Measurements from ENCODE around the gene ZNF547.

The ZNF547 gene

DNA sequence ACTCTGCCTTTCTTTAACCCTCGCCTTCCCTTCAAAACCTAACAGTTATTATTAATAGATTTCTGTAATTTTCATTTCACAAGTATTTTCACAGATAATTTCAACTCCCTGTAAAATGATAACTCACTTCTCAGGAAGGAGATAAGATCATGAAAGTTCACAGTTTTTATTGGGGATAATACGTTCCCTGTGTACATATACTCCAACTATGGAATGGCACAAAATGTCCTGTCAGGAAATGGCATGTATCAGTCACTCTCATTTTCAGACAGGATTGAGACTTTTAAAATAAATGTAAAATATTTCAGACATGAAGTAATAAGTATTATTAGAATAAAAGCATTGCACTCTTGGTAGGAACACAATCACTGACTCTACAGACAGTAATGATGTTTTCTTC is 932 bp upstream of the ZNF547 start:
- no peak for TF ChIP-seq TAF1 (IDR thresholded peaks at IDR 0.05; ENCODE audit: borderline replicate concordance, insufficient read depth, low read length)
- TF ChIP-seq FOXP2 (optimal IDR thresholded peaks at IDR 0.05; ENCODE audit: borderline replicate concordance, extremely low read depth, extremely low read length, insufficient read depth) = no peak
- TF ChIP-seq SIN3A (IDR thresholded peaks at IDR 0.05; ENCODE audit: borderline replicate concordance, insufficient read depth, low read length) = no peak
- no peak for TF ChIP-seq REST (IDR thresholded peaks at IDR 0.05; ENCODE audit: insufficient read depth in 1 of 2, low read depth in 2 of 2, low read length in 2 of 2)
- no peak for TF ChIP-seq POLR2AphosphoS5 (IDR thresholded peaks at IDR 0.05; ENCODE audit: low read depth, low read length)

DNA sequence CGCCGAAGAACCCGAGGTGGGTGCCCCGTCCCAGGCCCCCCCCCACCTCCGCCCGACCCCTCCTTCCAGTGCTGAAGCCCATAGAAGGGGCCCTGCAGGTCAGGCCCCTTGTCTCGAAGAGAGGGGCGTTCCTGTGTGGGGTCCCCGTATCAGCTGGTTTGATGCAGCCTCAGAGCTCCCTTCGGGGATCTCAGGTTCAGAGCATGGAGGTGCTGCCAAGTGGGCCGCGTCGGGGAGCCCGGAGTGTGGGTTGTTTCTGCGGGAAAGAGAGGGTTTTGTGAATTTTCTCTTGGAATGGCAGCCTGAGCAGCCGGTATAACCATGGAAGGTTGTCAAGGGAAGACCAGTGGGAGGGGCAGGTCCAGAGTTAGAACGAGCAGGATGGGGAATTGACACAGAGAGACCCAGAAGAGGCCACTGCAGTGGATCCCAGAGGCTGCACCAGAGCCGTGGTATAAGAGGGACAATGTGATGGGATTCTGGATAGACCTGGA is 384 bp downstream of the ZNF547 start:
- TF ChIP-seq TAF1 (IDR thresholded peaks at IDR 0.05; ENCODE audit: borderline replicate concordance, insufficient read depth, low read length) = no peak
- no peak for TF ChIP-seq REST (IDR thresholded peaks at IDR 0.05; ENCODE audit: insufficient read depth in 1 of 2, low read depth in 2 of 2, low read length in 2 of 2)
- TF ChIP-seq SIN3A (IDR thresholded peaks at IDR 0.05; ENCODE audit: borderline replicate concordance, insufficient read depth, low read length) = no peak
- TF ChIP-seq POLR2AphosphoS5 (IDR thresholded peaks at IDR 0.05; ENCODE audit: low read depth, low read length) = no peak
- TF ChIP-seq FOXP2 (optimal IDR thresholded peaks at IDR 0.05; ENCODE audit: borderline replicate concordance, extremely low read depth, extremely low read length, insufficient read depth) = no peak

- TF ChIP-seq POLR2AphosphoS5 (IDR thresholded peaks at IDR 0.05; ENCODE audit: low read depth, low read length) (no peak), SIN3A (IDR thresholded peaks at IDR 0.05; ENCODE audit: borderline replicate concordance, insufficient read depth, low read length) (no peak), TAF1 (IDR thresholded peaks at IDR 0.05; ENCODE audit: borderline replicate concordance, insufficient read depth, low read length) (no peak), REST (IDR thresholded peaks at IDR 0.05; ENCODE audit: insufficient read depth in 1 of 2, low read depth in 2 of 2, low read length in 2 of 2) (no peak), FOXP2 (optimal IDR thresholded peaks at IDR 0.05; ENCODE audit: borderline replicate concordance, extremely low read depth, extremely low read length, insufficient read depth) (no peak)
Observed at GRCh38 chr19:57366776-57367175, 3.4 kb downstream of the ZNF547 start.

DNA sequence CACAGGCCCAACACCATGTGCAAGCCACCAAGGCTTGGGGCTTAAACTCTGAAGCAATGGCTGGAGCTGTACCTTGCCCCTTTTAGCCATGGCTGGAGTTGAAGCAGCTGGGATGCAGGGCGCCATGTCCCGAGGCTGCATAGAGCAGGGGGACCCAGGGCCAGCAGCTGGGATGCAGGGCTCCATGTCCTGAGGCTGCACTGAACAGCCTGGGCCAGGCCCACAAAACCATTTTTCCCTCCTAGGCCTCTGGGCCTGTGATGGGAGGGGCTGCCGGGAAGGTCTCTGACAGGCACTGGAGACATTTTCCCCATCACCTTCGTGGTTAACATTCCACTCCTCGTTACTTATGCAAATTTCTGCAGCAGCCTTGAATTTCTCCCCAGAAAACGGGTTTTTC is 10.8 kb downstream of the ZNF547 start:
- no peak for TF ChIP-seq REST (IDR thresholded peaks at IDR 0.05; ENCODE audit: insufficient read depth in 1 of 2, low read depth in 2 of 2, low read length in 2 of 2)
- TF ChIP-seq SIN3A (IDR thresholded peaks at IDR 0.05; ENCODE audit: borderline replicate concordance, insufficient read depth, low read length) = no peak
- TF ChIP-seq FOXP2 (optimal IDR thresholded peaks at IDR 0.05; ENCODE audit: borderline replicate concordance, extremely low read depth, extremely low read length, insufficient read depth) = no peak
- no peak for TF ChIP-seq TAF1 (IDR thresholded peaks at IDR 0.05; ENCODE audit: borderline replicate concordance, insufficient read depth, low read length)
- no peak for TF ChIP-seq POLR2AphosphoS5 (IDR thresholded peaks at IDR 0.05; ENCODE audit: low read depth, low read length)

GRCh38 chr19:57376151-57376550 is 12.8 kb downstream of the ZNF547 start:
- TF ChIP-seq SIN3A (IDR thresholded peaks at IDR 0.05; ENCODE audit: borderline replicate concordance, insufficient read depth, low read length) (no peak), TAF1 (IDR thresholded peaks at IDR 0.05; ENCODE audit: borderline replicate concordance, insufficient read depth, low read length) (no peak), REST (IDR thresholded peaks at IDR 0.05; ENCODE audit: insufficient read depth in 1 of 2, low read depth in 2 of 2, low read length in 2 of 2) (no peak), POLR2AphosphoS5 (IDR thresholded peaks at IDR 0.05; ENCODE audit: low read depth, low read length) (no peak), FOXP2 (optimal IDR thresholded peaks at IDR 0.05; ENCODE audit: borderline replicate concordance, extremely low read depth, extremely low read length, insufficient read depth) (no peak)
